ENCODE data around the gene CIROP.

The CIROP gene

DNA sequence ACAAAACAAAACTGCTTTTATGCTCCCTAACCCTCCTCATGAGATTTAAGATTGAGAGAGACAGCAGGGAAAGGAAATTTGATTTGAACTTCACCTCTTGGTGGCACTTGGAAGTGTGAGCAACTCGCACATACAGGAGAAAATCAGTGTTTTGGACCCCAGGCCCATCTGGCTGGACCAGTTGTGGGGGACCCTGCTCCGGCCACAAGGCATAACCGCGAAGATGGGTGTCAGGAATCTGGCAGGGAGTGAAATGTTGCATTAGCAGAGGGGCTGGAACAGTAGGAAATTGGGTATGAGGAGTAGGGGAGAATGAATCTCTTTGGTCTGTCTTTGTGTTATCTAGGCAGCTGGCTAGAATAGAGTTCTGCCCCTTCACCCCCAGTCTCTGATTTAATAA lies 1.2 kb downstream of the CIROP start:
- Histone ChIP-seq H2BK120ac (ENCODE audit: low read depth, low read length) (no peak overlapping the region), H3K9ac (ENCODE audit: low read length) (no peak overlapping the region), H3K4me3 (ENCODE audit: insufficient read depth in 1 of 2, low read depth in 1 of 2, low read length in 2 of 2) (no peak overlapping the region), H3K4me2 (ENCODE audit: low read length, poor library complexity, severe bottlenecking) (no peak overlapping the region), H3K18ac (ENCODE audit: low read depth in 1 of 2, low read length in 2 of 2) (no peak overlapping the region), H2BK15ac (ENCODE audit: low read depth, poor library complexity, severe bottlenecking) (no peak overlapping the region), H3K9me3 (ENCODE audit: control insufficient read depth, low read length) (no peaks in the 10 kb centered on the region), H3K4me1 (ENCODE audit: control insufficient read depth, insufficient read depth, low read depth, low read length) (peaks cover 7% of the 10 kb centered on the region), H2BK5ac (ENCODE audit: low read depth, low read length, poor library complexity, severe bottlenecking) (no peak overlapping the region), H3K27me3 (ENCODE audit: control insufficient read depth in 1 of 2, insufficient read depth in 1 of 2, low read length in 2 of 2) (no peaks in the 10 kb centered on the region), H3K79me1 (replicated peaks; ENCODE audit: low read length, poor library complexity, severe bottlenecking) (peaks cover 12% of the 10 kb centered on the region), H2AK5ac (ENCODE audit: low read length, severe bottlenecking) (no peak overlapping the region), H3K4ac (ENCODE audit: low read depth in 1 of 2, low read length in 2 of 2) (no peak overlapping the region), H3K27ac (ENCODE audit: low read length, poor library complexity, severe bottlenecking) (no peak overlapping the region), H2BK12ac (ENCODE audit: low read length in 2 of 2) (no peak overlapping the region), H3K23ac (ENCODE audit: low read length in 2 of 2) (no peak overlapping the region), H3K36me3 (ENCODE audit: control insufficient read depth in 1 of 2, insufficient read depth in 2 of 2, low read depth in 1 of 2, low read length in 2 of 2) (peaks cover 4 to 13% of the 10 kb centered on the region in 2 experiments), H3K14ac (ENCODE audit: low read length in 2 of 2) (no peak overlapping the region), H4K91ac (ENCODE audit: low read length) (no peak overlapping the region), H4K8ac (ENCODE audit: low read length) (no peak overlapping the region), H2AFZ (ENCODE audit: low read depth, low read length) (no peak overlapping the region)
- DNase-seq, result no peak
- 81% methylated on average over 4 of the region's 4 CpGs for WGBS

DNA sequence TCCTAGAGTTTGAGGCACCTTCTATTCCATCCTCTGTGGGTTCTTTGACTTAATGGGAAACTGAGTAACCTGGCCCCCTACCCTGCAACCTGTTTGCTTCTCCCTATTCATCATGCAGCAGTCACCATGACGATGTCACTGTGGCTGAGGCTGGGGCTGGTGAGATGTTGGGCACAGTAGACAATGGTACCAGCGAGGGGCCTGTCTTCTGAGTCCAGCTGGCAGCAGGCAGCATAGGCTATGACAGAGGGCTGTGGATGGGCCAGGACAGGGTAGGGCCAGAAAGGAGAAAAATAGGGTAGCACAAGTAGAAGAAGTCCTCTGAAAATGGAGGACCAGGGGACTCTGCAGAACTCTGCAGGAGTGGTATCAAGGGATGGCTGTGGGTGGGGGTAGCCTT lies 2.0 kb downstream of the CIROP start:
- no peak overlapping the region for H2AK5ac ChIP-seq (ENCODE audit: low read length, severe bottlenecking)
- H3K4me3 ChIP-seq (ENCODE audit: insufficient read depth in 1 of 2, low read depth in 1 of 2, low read length in 2 of 2), result no peak overlapping the region
- DNase-seq, result no peak
- H2BK15ac ChIP-seq (ENCODE audit: low read depth, poor library complexity, severe bottlenecking), result no peak overlapping the region
- no peak overlapping the region for H2BK120ac ChIP-seq (ENCODE audit: low read depth, low read length)
- H2AFZ ChIP-seq (ENCODE audit: low read depth, low read length), result no peak overlapping the region
- no peaks in the 10 kb centered on the region for H3K27me3 ChIP-seq (ENCODE audit: control insufficient read depth in 1 of 2, insufficient read depth in 1 of 2, low read length in 2 of 2)
- no peak overlapping the region for H3K4me2 ChIP-seq (ENCODE audit: low read length, poor library complexity, severe bottlenecking)
- no peaks in the 10 kb centered on the region for H3K9me3 ChIP-seq (ENCODE audit: control insufficient read depth, low read length)
- no peak overlapping the region for H3K4ac ChIP-seq (ENCODE audit: low read depth in 1 of 2, low read length in 2 of 2)
- H3K18ac ChIP-seq (ENCODE audit: low read depth in 1 of 2, low read length in 2 of 2), result no peak overlapping the region
- H4K91ac ChIP-seq (ENCODE audit: low read length), result no peak overlapping the region
- H2BK12ac ChIP-seq (ENCODE audit: low read length in 2 of 2), result no peak overlapping the region
- H3K79me1 ChIP-seq (replicated peaks; ENCODE audit: low read length, poor library complexity, severe bottlenecking), result peaks cover 12% of the 10 kb centered on the region
- 86% methylated on average over 2 of the region's 2 CpGs for WGBS
- peaks cover 5 to 21% of the 10 kb centered on the region in 2 experiments for H3K36me3 ChIP-seq (ENCODE audit: control insufficient read depth in 1 of 2, insufficient read depth in 2 of 2, low read depth in 1 of 2, low read length in 2 of 2)
- peaks cover 7% of the 10 kb centered on the region for H3K4me1 ChIP-seq (ENCODE audit: control insufficient read depth, insufficient read depth, low read depth, low read length)
- no peak overlapping the region for H3K9ac ChIP-seq (ENCODE audit: low read length)
- no peak overlapping the region for H3K23ac ChIP-seq (ENCODE audit: low read length in 2 of 2)
- H2BK5ac ChIP-seq (ENCODE audit: low read depth, low read length, poor library complexity, severe bottlenecking), result no peak overlapping the region
- no peak overlapping the region for H4K8ac ChIP-seq (ENCODE audit: low read length)
- H3K27ac ChIP-seq (ENCODE audit: low read length, poor library complexity, severe bottlenecking), result no peak overlapping the region
- no peak overlapping the region for H3K14ac ChIP-seq (ENCODE audit: low read length in 2 of 2)

- Histone ChIP-seq H2BK15ac (ENCODE audit: low read depth, poor library complexity, severe bottlenecking) (no peak overlapping the region), H4K8ac (ENCODE audit: low read length) (no peak overlapping the region), H4K91ac (ENCODE audit: low read length) (no peak overlapping the region), H3K9ac (ENCODE audit: low read length) (no peak overlapping the region), H3K79me1 (replicated peaks; ENCODE audit: low read length, poor library complexity, severe bottlenecking) (peaks cover 12% of the 10 kb centered on the region), H2BK120ac (ENCODE audit: low read depth, low read length) (no peak overlapping the region), H2AFZ (ENCODE audit: low read depth, low read length) (no peak overlapping the region), H3K4me2 (ENCODE audit: low read length, poor library complexity, severe bottlenecking) (no peak overlapping the region), H3K27ac (ENCODE audit: low read length, poor library complexity, severe bottlenecking) (no peak overlapping the region), H2BK12ac (ENCODE audit: low read length in 2 of 2) (no peak overlapping the region), H3K36me3 (ENCODE audit: control insufficient read depth in 1 of 2, insufficient read depth in 2 of 2, low read depth in 1 of 2, low read length in 2 of 2) (peaks cover 8 to 28% of the 10 kb centered on the region in 2 experiments), H3K4me1 (ENCODE audit: control insufficient read depth, insufficient read depth, low read depth, low read length) (peaks cover 7% of the 10 kb centered on the region), H3K23ac (ENCODE audit: low read length in 2 of 2) (no peak overlapping the region), H3K18ac (ENCODE audit: low read depth in 1 of 2, low read length in 2 of 2) (no peak overlapping the region), H3K4me3 (ENCODE audit: insufficient read depth in 1 of 2, low read depth in 1 of 2, low read length in 2 of 2) (no peak overlapping the region), H3K9me3 (ENCODE audit: control insufficient read depth, low read length) (no peaks in the 10 kb centered on the region), H2BK5ac (ENCODE audit: low read depth, low read length, poor library complexity, severe bottlenecking) (no peak overlapping the region), H3K14ac (ENCODE audit: low read length in 2 of 2) (no peak overlapping the region), H3K27me3 (ENCODE audit: control insufficient read depth in 1 of 2, insufficient read depth in 1 of 2, low read length in 2 of 2) (no peaks in the 10 kb centered on the region), H2AK5ac (ENCODE audit: low read length, severe bottlenecking) (no peak overlapping the region), H3K4ac (ENCODE audit: low read depth in 1 of 2, low read length in 2 of 2) (no peak overlapping the region)
- whole genome bisulfite sequencing, result 98% methylated on average over 4 of the region's 10 CpGs
- no peak for DNase-seq
Observed at GRCh38 chr14:23101986-23102625, 2.7 kb downstream of the CIROP start.

GRCh38 chr14:23101213-23101970 lies 3.4 kb downstream of the CIROP start:
- Histone ChIP-seq H4K91ac (ENCODE audit: low read length) (no peak overlapping the region), H3K9ac (ENCODE audit: low read length) (no peak overlapping the region), H2BK120ac (ENCODE audit: low read depth, low read length) (no peak overlapping the region), H3K18ac (ENCODE audit: low read depth in 1 of 2, low read length in 2 of 2) (no peak overlapping the region), H3K27me3 (ENCODE audit: control insufficient read depth in 1 of 2, insufficient read depth in 1 of 2, low read length in 2 of 2) (no peaks in the 10 kb centered on the region), H3K4ac (ENCODE audit: low read depth in 1 of 2, low read length in 2 of 2) (no peak overlapping the region), H2BK12ac (ENCODE audit: low read length in 2 of 2) (no peak overlapping the region), H3K79me1 (replicated peaks; ENCODE audit: low read length, poor library complexity, severe bottlenecking) (peaks cover 12% of the 10 kb centered on the region), H2BK5ac (ENCODE audit: low read depth, low read length, poor library complexity, severe bottlenecking) (no peak overlapping the region), H3K4me1 (ENCODE audit: control insufficient read depth, insufficient read depth, low read depth, low read length) (peaks cover 10% of the 10 kb centered on the region), H3K23ac (ENCODE audit: low read length in 2 of 2) (no peak overlapping the region), H3K36me3 (ENCODE audit: control insufficient read depth in 1 of 2, insufficient read depth in 2 of 2, low read depth in 1 of 2, low read length in 2 of 2) (peaks cover 8 to 33% of the 10 kb centered on the region in 2 experiments), H2AK5ac (ENCODE audit: low read length, severe bottlenecking) (no peak overlapping the region), H2AFZ (ENCODE audit: low read depth, low read length) (no peak overlapping the region), H3K14ac (ENCODE audit: low read length in 2 of 2) (no peak overlapping the region), H4K8ac (ENCODE audit: low read length) (no peak overlapping the region), H3K27ac (ENCODE audit: low read length, poor library complexity, severe bottlenecking) (no peak overlapping the region), H3K9me3 (ENCODE audit: control insufficient read depth, low read length) (no peaks in the 10 kb centered on the region), H3K4me2 (ENCODE audit: low read length, poor library complexity, severe bottlenecking) (no peak overlapping the region), H2BK15ac (ENCODE audit: low read depth, poor library complexity, severe bottlenecking) (no peak overlapping the region), H3K4me3 (ENCODE audit: insufficient read depth in 1 of 2, low read depth in 1 of 2, low read length in 2 of 2) (no peak overlapping the region)
- DNase-seq, result no peak
- WGBS, result 72% methylated on average over 5 of the region's 6 CpGs
